H9 (cell line): ENCODE data around the gene KCNAB1. TPM values are rescaled to one million over a fixed set of nuclear protein-coding genes. Genes with fewer than 3 reads are reported as not detected.

ENCODE experiments used
- DNase-seq: peaks from one replicate; pipeline ENCODE4 v3.0.0-alpha.2; 2017
- H2AFZ ChIP-seq: one replicate; pipeline ENCODE4 v1.6.1; 2013; ENCODE audit warnings: mild to moderate bottlenecking, low read length, control low read depth, moderate library complexity
- H2AK5ac ChIP-seq: 2 replicates; pipeline ENCODE4 v1.6.1; 2013; ENCODE audit warnings: low read length, control low read depth, mixed read lengths; ENCODE audit not compliant: insufficient read length
- H2BK120ac ChIP-seq: one replicate; pipeline ENCODE4 v1.6.1; 2013; ENCODE audit warnings: low read depth, mild to moderate bottlenecking, low read length, control low read depth, inconsistent platforms; ENCODE audit not compliant: poor library complexity, severe bottlenecking
- H2BK12ac ChIP-seq: 2 replicates; pipeline ENCODE4 v1.6.1; 2013; ENCODE audit warnings: low read length, control low read depth, mixed read lengths, low read depth; ENCODE audit not compliant: insufficient read length
- H2BK15ac ChIP-seq: 2 replicates; pipeline ENCODE4 v1.6.1; 2013; ENCODE audit warnings: low read depth, low read length, control low read depth
- H2BK20ac ChIP-seq: one replicate; pipeline ENCODE4 v1.6.1; 2013; ENCODE audit warnings: low read depth, mild to moderate bottlenecking, low read length, control low read depth, inconsistent platforms; ENCODE audit not compliant: poor library complexity, severe bottlenecking
- H2BK5ac ChIP-seq: 2 replicates; pipeline ENCODE4 v1.6.1; 2013; ENCODE audit warnings: low read length, control low read depth, mixed read lengths; ENCODE audit not compliant: insufficient read length
- H3K14ac ChIP-seq: 2 replicates; pipeline ENCODE4 v1.6.1; 2013; ENCODE audit warnings: low read length, control low read depth; ENCODE audit not compliant: insufficient read depth
- H3K18ac ChIP-seq: 2 replicates; pipeline ENCODE4 v1.6.1; 2013; ENCODE audit warnings: low read depth, mild to moderate bottlenecking, mixed read lengths, low read length, control low read depth; ENCODE audit not compliant: insufficient read length
- H3K23ac ChIP-seq: 2 replicates; pipeline ENCODE4 v1.6.1; 2013; ENCODE audit warnings: low read length, control low read depth, mixed read lengths, low read depth; ENCODE audit not compliant: insufficient read length
- H3K23me2 ChIP-seq: 2 replicates; pipeline ENCODE4 v1.6.1; 2013; ENCODE audit warnings: low read depth, mild to moderate bottlenecking, mixed read lengths, low read length, control low read depth; ENCODE audit not compliant: insufficient read length, poor library complexity, severe bottlenecking
- H3K27ac ChIP-seq: 2 replicates; pipeline ENCODE4 v1.5.1; 2013; ENCODE audit warnings: low read length, control low read depth, mixed read lengths, low read depth; ENCODE audit not compliant: insufficient read length
- H3K27me3 ChIP-seq: 2 replicates; pipeline ENCODE4 v1.6.1; 2013; ENCODE audit warnings: low read length, control low read depth, inconsistent platforms; ENCODE audit not compliant: insufficient read depth
- H3K4ac ChIP-seq: 2 replicates; pipeline ENCODE4 v1.6.1; 2013; ENCODE audit warnings: low read depth, mild to moderate bottlenecking, control low read depth, inconsistent platforms, low read length, moderate library complexity
- H3K4me1 ChIP-seq: 2 replicates; pipeline ENCODE4 v1.6.1; 2013; ENCODE audit warnings: low read length, control low read depth, inconsistent platforms; ENCODE audit not compliant: insufficient read depth
- H3K4me2 ChIP-seq: 2 replicates; pipeline ENCODE4 v1.6.1; 2013; ENCODE audit warnings: low read length, control low read depth, mixed read lengths; ENCODE audit not compliant: insufficient read length, insufficient read depth
- H3K56ac ChIP-seq: 2 replicates; pipeline ENCODE4 v1.6.1; 2013; ENCODE audit warnings: low read depth, mild to moderate bottlenecking, mixed read lengths, low read length, control low read depth; ENCODE audit not compliant: insufficient read length
- H3K79me1 ChIP-seq: 2 replicates; pipeline ENCODE4 v1.6.1; 2013; ENCODE audit warnings: low read depth, mild to moderate bottlenecking, moderate library complexity, low read length, control low read depth, inconsistent platforms; ENCODE audit not compliant: insufficient read depth, poor library complexity, severe bottlenecking
- H3K79me2 ChIP-seq: 2 replicates; pipeline ENCODE4 v1.6.1; 2013; ENCODE audit warnings: low read length, control low read depth, inconsistent platforms; ENCODE audit not compliant: insufficient read depth
- H3K9ac ChIP-seq: 2 replicates; pipeline ENCODE4 v1.6.1; 2013; ENCODE audit warnings: low read length, control low read depth, mixed read lengths; ENCODE audit not compliant: insufficient read length; ENCODE audit errors: extremely low read depth
- H3K9me3 ChIP-seq: one replicate; pipeline ENCODE4 v1.6.1; 2013; ENCODE audit warnings: low read depth, low read length, inconsistent platforms; ENCODE audit not compliant: control insufficient read depth
- H3T11ph ChIP-seq: one replicate; pipeline ENCODE4 v1.6.1; 2013; ENCODE audit warnings: mild to moderate bottlenecking, low read length, control low read depth, inconsistent platforms
- H4K20me1 ChIP-seq: one replicate; pipeline ENCODE4 v1.6.1; 2013; ENCODE audit not compliant: control insufficient read depth, insufficient read length, insufficient read depth
- H4K5ac ChIP-seq: 2 replicates; pipeline ENCODE4 v1.6.1; 2013; ENCODE audit warnings: low read depth, mild to moderate bottlenecking, mixed read lengths, low read length, control low read depth; ENCODE audit not compliant: insufficient read length
- H4K8ac ChIP-seq: replicated peaks from 2 replicates; pipeline ENCODE4 v1.6.1; 2013; ENCODE audit warnings: low read length, control low read depth, mixed read lengths, low read depth; ENCODE audit not compliant: insufficient read length
- H4K91ac ChIP-seq: 2 replicates; pipeline ENCODE4 v1.6.1; 2013; ENCODE audit warnings: low read depth, mild to moderate bottlenecking, moderate library complexity, mixed read lengths, low read length, control low read depth; ENCODE audit not compliant: insufficient read length
- H3K27ac Mint-ChIP-seq, 3 experiments: 2 replicates in 2 of 3; 3 replicates in 1 of 3; pipeline ENCODE4 v1.8.0; 2020 to 2021; ENCODE audit warnings: mixed read lengths in 3 of 3, mild to moderate bottlenecking in 1 of 3, moderate library complexity in 1 of 3
- H3K27me3 Mint-ChIP-seq: 2 replicates; pipeline ENCODE4 v1.8.0; 2021; ENCODE audit warnings: low read depth, mild to moderate bottlenecking, moderate library complexity, mixed read lengths
- H3K36me3 Mint-ChIP-seq, 3 experiments: 2 replicates in 2 of 3; 3 replicates in 1 of 3; pipeline ENCODE4 v1.8.0; 2020 to 2021; ENCODE audit warnings: low read depth in 3 of 3, mixed read lengths in 3 of 3; ENCODE audit not compliant: insufficient read depth in 1 of 3
- H3K4me1 Mint-ChIP-seq, 2 experiments: 2 replicates each; pipeline ENCODE4 v1.8.0; 2020; ENCODE audit warnings: mixed read lengths in 2 of 2
- H3K4me3 Mint-ChIP-seq, 2 experiments: 2 replicates in 1 of 2; 3 replicates in 1 of 2; pipeline ENCODE4 v1.8.0; 2020 to 2021; ENCODE audit warnings: mild to moderate bottlenecking in 2 of 2, mixed read lengths in 2 of 2, moderate library complexity in 1 of 2
- H3K9me3 Mint-ChIP-seq, 2 experiments: 2 replicates in 1 of 2; 3 replicates in 1 of 2; pipeline ENCODE4 v1.8.0; 2020; ENCODE audit warnings: mild to moderate bottlenecking in 2 of 2, mixed read lengths in 2 of 2, moderate library complexity in 1 of 2
- WGBS: extraction: QIAGEN DNeasy Blood & Tissue Kit; methylation state at CpG from one replicate; pipeline ENCODE4 v1.1.7; 2013; ENCODE audit warnings: missing lambda C conversion rate, low lambda C conversion rate, mixed read lengths; ENCODE audit not compliant: insufficient read length; ENCODE audit errors: extremely low coverage; 5-methylcytosine and 5-hydroxymethylcytosine counted together
- total RNA-seq: library from RNA; stranded (reverse); gene quantifications from 2 replicates; pipeline ENCODE4 v1.2.1, GENCODE V29; 2021
- TF ChIP-seq, protein P1 (sequence below): fragments of 200-600 bp; sonication (generic); conservative IDR thresholded peaks from 3 replicates; pipeline ENCODE4 v1.8.0; 2021; ENCODE audit warnings: antibody characterized with exemption, mild to moderate bottlenecking

Gene KCNAB1
- total RNA-seq, 1 experiment from 2014 or later = 3.7 TPM

DNA sequence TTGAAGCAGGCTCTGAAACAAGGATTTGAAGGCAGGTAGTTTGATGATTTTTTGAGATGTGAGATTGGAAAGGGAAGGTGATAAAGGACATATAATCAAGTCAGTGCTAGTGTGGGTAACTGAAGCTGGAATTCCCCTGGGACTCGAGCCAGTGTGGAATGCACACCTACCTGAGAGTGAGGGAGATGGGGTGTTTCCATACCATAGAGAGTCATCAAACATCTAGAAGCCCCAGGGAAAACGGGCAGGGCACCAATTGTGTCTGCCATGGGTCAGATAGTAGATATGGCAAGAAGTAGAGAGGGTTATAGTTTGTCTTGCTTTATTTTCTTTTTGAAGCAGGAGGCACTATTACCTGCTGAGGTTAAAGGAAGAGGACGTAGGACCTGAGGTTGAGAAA, 314.5 kb downstream of the KCNAB1 start:
- Histone ChIP-seq H4K8ac (no peak overlapping the region), H2AFZ (no peak overlapping the region), H2BK120ac (no peak overlapping the region), H2BK20ac (no peak overlapping the region), H2BK12ac (no peak overlapping the region), H3K79me1 (no peaks in the 10 kb centered on the region), H3K79me2 (no peaks in the 10 kb centered on the region), H3K23ac (no peak overlapping the region), H3K9ac (no peak overlapping the region), H3K56ac (no peak overlapping the region), H4K91ac (no peak overlapping the region), H3K9me3 (no peaks in the 10 kb centered on the region), H3K4ac (no peak overlapping the region), H3K18ac (no peak overlapping the region), H2AK5ac (no peak overlapping the region), H3T11ph (no peak overlapping the region), H3K14ac (no peak overlapping the region), H3K27ac (no peak overlapping the region), H2BK5ac (no peak overlapping the region), H3K4me1 (no peaks in the 10 kb centered on the region), H2BK15ac (no peak overlapping the region), H3K23me2 (no peaks in the 10 kb centered on the region), H3K27me3 (no peaks in the 10 kb centered on the region; the same call in 1 of the 2 replicates), H3K4me2 (no peak overlapping the region), H4K20me1 (no peaks in the 10 kb centered on the region), H4K5ac (no peak overlapping the region)
- Mint-ChIP-seq H3K4me1 (no peaks in the 10 kb centered on the region), H3K9me3 (no peaks in the 10 kb centered on the region; a peak in 1 of 5 replicates), H3K27me3 (no peaks in the 10 kb centered on the region), H3K27ac (no peak overlapping the region), H3K4me3 (no peak overlapping the region), H3K36me3 (no peaks in the 10 kb centered on the region)
- TF ChIP-seq, protein P1, sequence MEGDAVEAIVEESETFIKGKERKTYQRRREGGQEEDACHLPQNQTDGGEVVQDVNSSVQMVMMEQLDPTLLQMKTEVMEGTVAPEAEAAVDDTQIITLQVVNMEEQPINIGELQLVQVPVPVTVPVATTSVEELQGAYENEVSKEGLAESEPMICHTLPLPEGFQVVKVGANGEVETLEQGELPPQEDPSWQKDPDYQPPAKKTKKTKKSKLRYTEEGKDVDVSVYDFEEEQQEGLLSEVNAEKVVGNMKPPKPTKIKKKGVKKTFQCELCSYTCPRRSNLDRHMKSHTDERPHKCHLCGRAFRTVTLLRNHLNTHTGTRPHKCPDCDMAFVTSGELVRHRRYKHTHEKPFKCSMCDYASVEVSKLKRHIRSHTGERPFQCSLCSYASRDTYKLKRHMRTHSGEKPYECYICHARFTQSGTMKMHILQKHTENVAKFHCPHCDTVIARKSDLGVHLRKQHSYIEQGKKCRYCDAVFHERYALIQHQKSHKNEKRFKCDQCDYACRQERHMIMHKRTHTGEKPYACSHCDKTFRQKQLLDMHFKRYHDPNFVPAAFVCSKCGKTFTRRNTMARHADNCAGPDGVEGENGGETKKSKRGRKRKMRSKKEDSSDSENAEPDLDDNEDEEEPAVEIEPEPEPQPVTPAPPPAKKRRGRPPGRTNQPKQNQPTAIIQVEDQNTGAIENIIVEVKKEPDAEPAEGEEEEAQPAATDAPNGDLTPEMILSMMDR = no peak
- DNase-seq = no peak
- WGBS = no CpG with 5 or more reads among the region's 3 CpGs
